ENCODE results near the gene HLA-DQA1.

DNA sequence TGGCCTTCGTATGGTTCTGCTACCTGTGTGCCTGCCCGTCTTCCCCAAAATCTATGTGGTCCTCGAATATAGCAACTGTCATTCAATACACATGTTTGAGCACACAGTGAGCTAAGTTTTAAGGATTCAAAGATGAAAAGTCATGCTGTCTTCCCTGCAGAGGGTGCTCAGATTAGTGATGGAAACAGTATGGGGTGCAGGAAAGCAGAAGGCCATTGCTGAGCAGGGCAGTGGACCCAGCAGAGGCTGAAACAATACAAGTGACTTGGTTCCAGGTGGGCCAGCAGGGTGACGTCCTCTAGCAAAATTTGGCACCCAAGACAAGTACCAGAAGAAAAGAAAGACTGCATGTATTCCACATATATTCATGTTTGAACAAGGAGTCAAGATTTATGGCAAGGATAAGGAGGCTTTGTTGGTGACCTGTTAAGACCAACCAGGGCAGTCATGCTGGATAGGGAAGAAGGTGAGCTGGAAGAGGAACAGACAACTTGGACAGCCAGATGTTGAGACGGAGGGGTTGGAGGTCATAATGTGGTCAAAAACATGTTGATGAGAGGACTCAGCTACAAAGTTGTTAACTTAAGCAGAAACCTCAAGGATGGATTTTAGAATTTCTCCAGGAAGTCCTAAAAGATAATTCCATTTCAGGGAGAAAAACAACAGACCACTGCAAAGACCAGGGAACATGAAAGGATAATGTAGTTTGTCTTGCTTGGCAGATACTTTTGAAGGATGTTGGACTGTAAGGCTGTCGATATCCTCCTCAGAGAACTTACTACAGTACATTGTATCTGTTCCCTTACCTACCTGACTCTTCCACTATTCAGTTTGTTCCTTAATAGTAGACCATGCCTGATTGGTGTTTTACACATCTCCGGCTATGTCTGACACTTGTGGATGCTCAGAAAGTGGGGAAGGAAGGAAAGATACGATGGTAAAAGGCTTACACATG is 2.5 kb downstream of the HLA-DQA1 start:
- TF ChIP-seq, protein P1, sequence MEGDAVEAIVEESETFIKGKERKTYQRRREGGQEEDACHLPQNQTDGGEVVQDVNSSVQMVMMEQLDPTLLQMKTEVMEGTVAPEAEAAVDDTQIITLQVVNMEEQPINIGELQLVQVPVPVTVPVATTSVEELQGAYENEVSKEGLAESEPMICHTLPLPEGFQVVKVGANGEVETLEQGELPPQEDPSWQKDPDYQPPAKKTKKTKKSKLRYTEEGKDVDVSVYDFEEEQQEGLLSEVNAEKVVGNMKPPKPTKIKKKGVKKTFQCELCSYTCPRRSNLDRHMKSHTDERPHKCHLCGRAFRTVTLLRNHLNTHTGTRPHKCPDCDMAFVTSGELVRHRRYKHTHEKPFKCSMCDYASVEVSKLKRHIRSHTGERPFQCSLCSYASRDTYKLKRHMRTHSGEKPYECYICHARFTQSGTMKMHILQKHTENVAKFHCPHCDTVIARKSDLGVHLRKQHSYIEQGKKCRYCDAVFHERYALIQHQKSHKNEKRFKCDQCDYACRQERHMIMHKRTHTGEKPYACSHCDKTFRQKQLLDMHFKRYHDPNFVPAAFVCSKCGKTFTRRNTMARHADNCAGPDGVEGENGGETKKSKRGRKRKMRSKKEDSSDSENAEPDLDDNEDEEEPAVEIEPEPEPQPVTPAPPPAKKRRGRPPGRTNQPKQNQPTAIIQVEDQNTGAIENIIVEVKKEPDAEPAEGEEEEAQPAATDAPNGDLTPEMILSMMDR (conservative IDR thresholded peaks at IDR 0.05), result no peak
- no peak for TF ChIP-seq EZH2 (IDR thresholded peaks at IDR 0.05; ENCODE audit: low read depth)

Data from PC-9 (cell line).